VCaP (cell line): Measurements from ENCODE around the gene ASB14.

Experiments
- H3K27ac ChIP-seq: fragments of 450-650 bp; 2 replicates; pipeline ENCODE4 v1.5.1; 2017
- CTCF ChIP-seq: fragments of 450-650 bp; conservative IDR thresholded peaks from 2 replicates; pipeline ENCODE4 v1.5.1; 2017; ENCODE audit warnings: mild to moderate bottlenecking, moderate library complexity

Gene ASB14

GRCh38 chr3:57226176-57226575 lies 66.3 kb downstream of the ASB14 start:
- peak overlapping the region; percentile 97 for H3K27ac ChIP-seq
- TF ChIP-seq CTCF = no peak

GRCh38 chr3:57224856-57225255 lies 67.6 kb downstream of the ASB14 start:
- TF ChIP-seq CTCF = no peak

GRCh38 chr3:57221883-57222282 lies 70.6 kb downstream of the ASB14 start:
- TF ChIP-seq CTCF = peak; percentile 83
- H3K27ac ChIP-seq = no peak overlapping the region

More at GRCh38 chr3:57224856-57225255, 67.6 kb downstream of the ASB14 start:
- H3K27ac ChIP-seq = no peak overlapping the region
